ENCODE measurements around the gene DACH1. TPM values are rescaled to one million over a fixed set of nuclear protein-coding genes. Genes with fewer than 3 reads are reported as not detected.

DACH1 gene
- total RNA-seq, 1 experiment from 2014 or later, result not detected

DNA sequence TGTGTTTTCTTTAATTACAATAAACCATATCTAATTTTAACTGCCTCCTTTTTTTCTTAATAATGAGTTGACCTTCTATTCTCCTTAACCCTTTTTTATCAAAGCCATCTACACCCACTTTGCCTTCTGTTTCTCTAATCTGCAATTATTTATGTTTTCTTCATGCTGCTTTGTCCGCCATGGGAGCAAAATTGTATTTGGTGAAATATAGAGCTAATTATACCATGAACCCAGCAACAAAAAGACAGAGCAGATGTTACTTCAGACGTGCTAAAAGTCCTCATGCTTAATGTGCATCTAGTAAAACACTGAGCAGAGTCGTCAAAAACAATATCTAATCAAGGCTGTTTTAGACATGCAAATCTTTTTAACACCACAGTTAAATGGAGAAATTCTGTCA, 264.7 kb downstream of the DACH1 start:
- ChIA-PET CTCF (no interaction called here), RAD21 (ENCODE audit: low non-redundant PET in 1 of 2, low total read pairs in 2 of 2, uncharacterized antibody in 2 of 2, unreplicated experiment in 2 of 2) (no interaction called here), POLR2A (no interaction called here)
- TF ChIP-seq ZNF274 (IDR thresholded peaks at IDR 0.05; ENCODE audit: low read depth, low read length) (no peak), RAD21 (IDR thresholded peaks at IDR 0.05; ENCODE audit: low read depth) (no peak), YY1 (IDR thresholded peaks at IDR 0.05; ENCODE audit: extremely low read depth, insufficient replicate concordance, low read depth, low read length) (no peak), TCF7L2 (IDR thresholded peaks at IDR 0.05; ENCODE audit: borderline replicate concordance, extremely low read depth, insufficient read depth, insufficient read length) (no peak), CBX3 (IDR thresholded peaks at IDR 0.05; ENCODE audit: low read depth) (no peak), EGR1 (IDR thresholded peaks at IDR 0.05; ENCODE audit: low read depth) (no peak), POLR2A (IDR thresholded peaks at IDR 0.05; ENCODE audit: borderline replicate concordance, extremely low read depth, insufficient read depth, insufficient read length) (no peak), ZFX (IDR thresholded peaks at IDR 0.05) (no peak), SP1 (IDR thresholded peaks at IDR 0.05; ENCODE audit: low read depth) (no peak), POLR2AphosphoS5 (IDR thresholded peaks at IDR 0.05; ENCODE audit: low read depth, low read length) (no peak), EZH2phosphoT487 (IDR thresholded peaks at IDR 0.05; ENCODE audit: borderline replicate concordance) (no peak), SRF (IDR thresholded peaks at IDR 0.05; ENCODE audit: low read depth) (no peak), SIN3A (IDR thresholded peaks at IDR 0.05; ENCODE audit: low read depth) (no peak), CEBPB (IDR thresholded peaks at IDR 0.05; ENCODE audit: low read depth) (no peak)
- TF ChIP-seq, protein P1, sequence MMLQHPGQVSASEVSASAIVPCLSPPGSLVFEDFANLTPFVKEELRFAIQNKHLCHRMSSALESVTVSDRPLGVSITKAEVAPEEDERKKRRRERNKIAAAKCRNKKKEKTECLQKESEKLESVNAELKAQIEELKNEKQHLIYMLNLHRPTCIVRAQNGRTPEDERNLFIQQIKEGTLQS (IDR thresholded peaks at IDR 0.05), result no peak
- TF ChIP-seq, protein P2, sequence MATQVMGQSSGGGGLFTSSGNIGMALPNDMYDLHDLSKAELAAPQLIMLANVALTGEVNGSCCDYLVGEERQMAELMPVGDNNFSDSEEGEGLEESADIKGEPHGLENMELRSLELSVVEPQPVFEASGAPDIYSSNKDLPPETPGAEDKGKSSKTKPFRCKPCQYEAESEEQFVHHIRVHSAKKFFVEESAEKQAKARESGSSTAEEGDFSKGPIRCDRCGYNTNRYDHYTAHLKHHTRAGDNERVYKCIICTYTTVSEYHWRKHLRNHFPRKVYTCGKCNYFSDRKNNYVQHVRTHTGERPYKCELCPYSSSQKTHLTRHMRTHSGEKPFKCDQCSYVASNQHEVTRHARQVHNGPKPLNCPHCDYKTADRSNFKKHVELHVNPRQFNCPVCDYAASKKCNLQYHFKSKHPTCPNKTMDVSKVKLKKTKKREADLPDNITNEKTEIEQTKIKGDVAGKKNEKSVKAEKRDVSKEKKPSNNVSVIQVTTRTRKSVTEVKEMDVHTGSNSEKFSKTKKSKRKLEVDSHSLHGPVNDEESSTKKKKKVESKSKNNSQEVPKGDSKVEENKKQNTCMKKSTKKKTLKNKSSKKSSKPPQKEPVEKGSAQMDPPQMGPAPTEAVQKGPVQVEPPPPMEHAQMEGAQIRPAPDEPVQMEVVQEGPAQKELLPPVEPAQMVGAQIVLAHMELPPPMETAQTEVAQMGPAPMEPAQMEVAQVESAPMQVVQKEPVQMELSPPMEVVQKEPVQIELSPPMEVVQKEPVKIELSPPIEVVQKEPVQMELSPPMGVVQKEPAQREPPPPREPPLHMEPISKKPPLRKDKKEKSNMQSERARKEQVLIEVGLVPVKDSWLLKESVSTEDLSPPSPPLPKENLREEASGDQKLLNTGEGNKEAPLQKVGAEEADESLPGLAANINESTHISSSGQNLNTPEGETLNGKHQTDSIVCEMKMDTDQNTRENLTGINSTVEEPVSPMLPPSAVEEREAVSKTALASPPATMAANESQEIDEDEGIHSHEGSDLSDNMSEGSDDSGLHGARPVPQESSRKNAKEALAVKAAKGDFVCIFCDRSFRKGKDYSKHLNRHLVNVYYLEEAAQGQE (IDR thresholded peaks at IDR 0.05; ENCODE audit: low read depth), result no peak
- TF ChIP-seq, protein P3, sequence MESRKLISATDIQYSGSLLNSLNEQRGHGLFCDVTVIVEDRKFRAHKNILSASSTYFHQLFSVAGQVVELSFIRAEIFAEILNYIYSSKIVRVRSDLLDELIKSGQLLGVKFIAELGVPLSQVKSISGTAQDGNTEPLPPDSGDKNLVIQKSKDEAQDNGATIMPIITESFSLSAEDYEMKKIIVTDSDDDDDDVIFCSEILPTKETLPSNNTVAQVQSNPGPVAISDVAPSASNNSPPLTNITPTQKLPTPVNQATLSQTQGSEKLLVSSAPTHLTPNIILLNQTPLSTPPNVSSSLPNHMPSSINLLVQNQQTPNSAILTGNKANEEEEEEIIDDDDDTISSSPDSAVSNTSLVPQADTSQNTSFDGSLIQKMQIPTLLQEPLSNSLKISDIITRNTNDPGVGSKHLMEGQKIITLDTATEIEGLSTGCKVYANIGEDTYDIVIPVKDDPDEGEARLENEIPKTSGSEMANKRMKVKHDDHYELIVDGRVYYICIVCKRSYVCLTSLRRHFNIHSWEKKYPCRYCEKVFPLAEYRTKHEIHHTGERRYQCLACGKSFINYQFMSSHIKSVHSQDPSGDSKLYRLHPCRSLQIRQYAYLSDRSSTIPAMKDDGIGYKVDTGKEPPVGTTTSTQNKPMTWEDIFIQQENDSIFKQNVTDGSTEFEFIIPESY (IDR thresholded peaks at IDR 0.05; ENCODE audit: extremely low read depth, insufficient replicate concordance, low read length), result no peak
- TF ChIP-seq, protein P4, sequence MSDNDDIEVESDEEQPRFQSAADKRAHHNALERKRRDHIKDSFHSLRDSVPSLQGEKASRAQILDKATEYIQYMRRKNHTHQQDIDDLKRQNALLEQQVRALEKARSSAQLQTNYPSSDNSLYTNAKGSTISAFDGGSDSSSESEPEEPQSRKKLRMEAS (IDR thresholded peaks at IDR 0.05), result no peak
- TF ChIP-seq, protein P5, sequence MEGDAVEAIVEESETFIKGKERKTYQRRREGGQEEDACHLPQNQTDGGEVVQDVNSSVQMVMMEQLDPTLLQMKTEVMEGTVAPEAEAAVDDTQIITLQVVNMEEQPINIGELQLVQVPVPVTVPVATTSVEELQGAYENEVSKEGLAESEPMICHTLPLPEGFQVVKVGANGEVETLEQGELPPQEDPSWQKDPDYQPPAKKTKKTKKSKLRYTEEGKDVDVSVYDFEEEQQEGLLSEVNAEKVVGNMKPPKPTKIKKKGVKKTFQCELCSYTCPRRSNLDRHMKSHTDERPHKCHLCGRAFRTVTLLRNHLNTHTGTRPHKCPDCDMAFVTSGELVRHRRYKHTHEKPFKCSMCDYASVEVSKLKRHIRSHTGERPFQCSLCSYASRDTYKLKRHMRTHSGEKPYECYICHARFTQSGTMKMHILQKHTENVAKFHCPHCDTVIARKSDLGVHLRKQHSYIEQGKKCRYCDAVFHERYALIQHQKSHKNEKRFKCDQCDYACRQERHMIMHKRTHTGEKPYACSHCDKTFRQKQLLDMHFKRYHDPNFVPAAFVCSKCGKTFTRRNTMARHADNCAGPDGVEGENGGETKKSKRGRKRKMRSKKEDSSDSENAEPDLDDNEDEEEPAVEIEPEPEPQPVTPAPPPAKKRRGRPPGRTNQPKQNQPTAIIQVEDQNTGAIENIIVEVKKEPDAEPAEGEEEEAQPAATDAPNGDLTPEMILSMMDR (IDR thresholded peaks at IDR 0.05 in 2 of 3, conservative IDR thresholded peaks at IDR 0.05 in 1 of 3; ENCODE audit: borderline replicate concordance in 1 of 3, insufficient read depth in 1 of 3, low read depth in 2 of 3, low read length in 2 of 3), result no peak
- intact Hi-C loops (cut with micrococcal nuclease), result no loop called here
- no peaks in the 10 kb centered on the region for H4K20me1 ChIP-seq (ENCODE audit: insufficient read depth)
- no peak for ATAC-seq
- no peaks in the 10 kb centered on the region for H3K4me1 ChIP-seq (ENCODE audit: control insufficient read depth in 1 of 2, insufficient read depth in 2 of 2, low read length in 2 of 2)
- H3K9me2 ChIP-seq (ENCODE audit: insufficient read depth), result no peaks in the 10 kb centered on the region
- BruUV-seq (replicated peaks), result no TSS peak
- H3K36me3 ChIP-seq (ENCODE audit: control insufficient read depth in 1 of 2, insufficient read depth in 2 of 2, low read length in 2 of 2), result no peaks in the 10 kb centered on the region
- no peaks in the 10 kb centered on the region for H3K27me3 ChIP-seq (ENCODE audit: insufficient read depth, low read length)
- H3K9ac ChIP-seq (ENCODE audit: low read length), result no peak overlapping the region
- no peak for DNase-seq (ENCODE audit: low read depth, low spot score)
- H3K4me2 ChIP-seq (ENCODE audit: low read length), result no peak overlapping the region
- no peak overlapping the region for H2AFZ ChIP-seq (ENCODE audit: low read depth, low read length, poor library complexity, severe bottlenecking)
- no peaks in the 10 kb centered on the region for H3K79me2 ChIP-seq (ENCODE audit: insufficient read depth, low read length)
- H3K4me3 ChIP-seq (replicated peaks in 1 of 2; ENCODE audit: low read depth in 1 of 2, low read length in 2 of 2), result no peak overlapping the region
- no peak overlapping the region for H3K27ac ChIP-seq (ENCODE audit: low read depth, low read length)
- H3K9me3 ChIP-seq (ENCODE audit: control insufficient read depth in 1 of 2, insufficient read depth in 1 of 2, low read depth in 1 of 2, low read length in 2 of 2), result no peaks in the 10 kb centered on the region

All from HCT116 (cell line).